Measurements from ENCODE around the gene FNTB.

The FNTB gene

DNA sequence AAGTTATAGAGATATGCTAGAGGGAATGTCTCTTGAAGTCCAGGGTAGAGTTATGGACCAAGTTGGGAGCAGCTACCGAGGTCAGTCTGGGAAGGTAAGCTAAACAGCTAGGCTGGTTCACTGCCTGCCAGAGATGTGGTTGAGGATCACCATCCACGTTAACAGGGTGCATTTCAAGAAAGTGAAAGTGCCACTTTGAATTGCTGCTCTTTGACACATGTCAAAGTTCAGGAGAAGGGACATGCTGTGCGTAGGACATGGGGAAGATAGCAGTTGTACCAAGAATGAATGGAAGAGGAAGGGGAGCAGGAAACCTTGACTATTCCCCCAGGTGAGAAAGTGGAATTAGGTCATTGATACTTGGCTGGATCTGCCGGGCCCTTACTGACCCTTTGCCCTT lies 66.1 kb downstream of the FNTB start:
- DNase-seq (ENCODE audit: low read depth): no peak

DNA sequence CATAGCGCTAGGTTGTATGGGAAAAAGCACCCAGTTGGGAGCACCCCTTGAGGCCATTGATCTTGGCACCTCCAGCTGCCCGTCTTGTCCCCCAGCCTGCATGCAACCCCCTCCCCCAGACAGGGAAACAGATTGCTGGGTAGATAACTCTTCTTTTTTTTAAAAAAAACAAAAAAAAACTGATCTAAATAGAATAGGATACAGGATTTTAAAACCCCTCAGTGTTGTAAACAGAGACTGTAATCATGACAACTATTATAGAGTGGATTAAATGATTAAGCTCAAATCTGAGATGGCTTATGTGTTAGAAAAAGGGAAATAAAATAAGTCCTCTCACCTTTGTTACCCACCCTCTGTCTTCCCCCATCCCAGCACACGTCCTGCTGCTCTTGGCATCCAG lies 66.8 kb downstream of the FNTB start:
- DNase-seq (ENCODE audit: low read depth): no peak

DNA sequence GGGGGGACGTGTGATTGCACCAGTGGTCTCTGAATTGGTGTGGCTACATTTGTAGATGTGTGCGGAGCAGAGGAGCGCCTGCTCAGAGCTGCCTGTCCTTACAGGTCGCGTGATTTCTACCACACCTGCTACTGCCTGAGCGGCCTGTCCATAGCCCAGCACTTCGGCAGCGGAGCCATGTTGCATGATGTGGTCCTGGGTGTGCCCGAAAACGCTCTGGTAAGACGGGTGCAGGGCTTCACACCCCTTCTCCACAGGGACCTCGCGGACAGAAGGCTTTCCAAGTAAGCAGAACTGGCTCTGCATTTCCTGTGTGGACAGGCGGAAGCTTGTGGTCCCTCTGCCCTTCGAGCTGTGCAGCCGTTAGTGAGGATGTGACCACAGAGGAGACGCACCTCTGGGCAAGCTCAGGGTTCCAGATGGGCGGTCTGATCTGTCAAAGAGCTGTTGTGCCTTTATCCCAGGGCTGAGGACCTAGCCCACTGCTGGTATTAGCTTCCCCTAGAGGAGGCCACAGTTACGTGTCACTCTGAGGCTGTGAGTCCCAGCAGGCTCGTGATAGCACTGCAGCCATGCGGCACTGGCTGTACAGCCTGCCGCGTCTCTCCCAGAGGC lies 67.9 kb downstream of the FNTB start:
- no peak for DNase-seq (ENCODE audit: low read depth)

DNA sequence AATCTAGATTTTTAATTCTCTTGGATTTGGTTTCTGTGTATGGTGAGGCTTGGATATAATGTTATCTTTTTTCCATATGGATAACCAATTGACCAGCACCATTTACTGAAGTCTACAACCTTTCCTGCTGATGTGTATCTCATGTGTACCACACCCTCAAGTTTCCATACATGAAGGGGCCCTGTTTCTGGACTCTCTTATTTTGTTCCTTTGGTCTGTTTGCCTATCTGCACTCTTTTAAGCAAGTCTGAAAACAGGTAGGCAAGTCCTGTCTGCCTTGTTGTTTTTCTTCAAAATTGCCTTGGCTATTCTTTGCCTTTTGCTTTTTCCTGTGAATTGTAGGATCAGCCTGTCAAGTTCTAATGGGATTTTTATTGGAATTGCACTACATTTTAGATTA lies 71.0 kb downstream of the FNTB start:
- DNase-seq (ENCODE audit: low read depth): no peak

DNA sequence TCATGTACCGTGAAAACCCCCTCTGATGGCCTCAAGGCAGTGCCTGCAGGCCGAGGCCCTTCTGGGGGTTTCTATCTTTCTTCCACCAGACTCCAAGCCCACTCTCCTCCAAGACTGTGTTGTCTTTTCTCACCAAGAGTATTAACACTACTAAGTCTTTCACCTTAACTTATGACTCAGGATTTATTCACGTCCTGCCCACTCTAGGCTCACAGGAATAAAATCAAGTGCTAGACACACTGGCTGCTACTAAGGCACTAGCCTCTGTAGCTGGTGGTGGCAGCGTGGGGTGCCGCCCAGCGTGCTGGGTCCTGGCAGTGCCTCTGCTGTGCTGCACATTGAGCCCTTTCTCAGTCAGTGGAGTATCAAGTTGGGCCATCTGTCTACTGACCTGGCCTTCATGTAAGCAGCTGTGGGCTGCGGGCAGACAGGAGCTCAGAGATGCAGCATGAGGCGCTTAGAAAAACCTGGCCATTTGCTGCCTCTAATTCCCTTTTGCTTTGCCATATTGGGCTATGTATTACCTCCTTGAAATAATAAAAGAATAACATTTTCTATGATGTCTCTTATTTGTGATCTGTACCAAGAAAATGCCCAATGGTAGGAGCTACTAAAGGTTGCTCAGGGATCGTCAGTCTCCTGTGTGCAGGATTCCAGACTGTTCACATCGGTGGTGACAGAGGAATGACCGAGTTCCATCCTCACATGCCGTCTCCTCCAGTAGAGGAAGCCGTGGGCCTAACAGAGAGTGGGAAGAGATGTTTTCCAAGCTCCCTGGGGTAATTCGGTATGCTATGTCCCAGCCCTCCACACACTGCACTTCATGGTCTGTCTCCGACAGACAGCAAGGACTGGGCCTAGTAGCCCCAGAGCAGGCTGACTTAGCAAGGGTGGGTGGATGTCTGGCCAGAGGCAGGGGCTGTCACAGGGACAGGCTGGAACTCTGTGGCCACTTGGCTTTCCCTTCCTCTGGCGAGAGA lies 75.7 kb downstream of the FNTB start:
- no peak for DNase-seq (ENCODE audit: low read depth)

DNA sequence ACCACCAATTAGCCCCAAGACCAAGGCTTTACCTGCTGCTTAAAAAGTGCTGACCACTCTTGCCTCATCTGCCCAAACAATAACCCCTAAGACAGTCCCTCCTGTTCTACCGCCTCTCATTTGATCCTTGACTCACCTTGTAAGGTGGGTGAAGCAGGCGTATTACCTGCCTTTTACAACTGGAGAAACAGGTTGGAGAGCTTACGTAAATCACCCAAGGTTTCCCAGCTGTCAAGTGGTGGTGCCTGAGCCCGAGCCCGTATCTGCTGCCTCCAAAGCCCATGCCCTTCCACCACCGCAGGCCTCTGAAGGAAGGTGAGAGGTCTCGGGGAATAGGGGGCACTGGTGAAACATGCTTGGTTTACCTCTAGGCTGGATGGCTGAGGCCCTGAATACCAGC lies 79.0 kb downstream of the FNTB start:
- no peak for DNase-seq (ENCODE audit: low read depth)

DNA sequence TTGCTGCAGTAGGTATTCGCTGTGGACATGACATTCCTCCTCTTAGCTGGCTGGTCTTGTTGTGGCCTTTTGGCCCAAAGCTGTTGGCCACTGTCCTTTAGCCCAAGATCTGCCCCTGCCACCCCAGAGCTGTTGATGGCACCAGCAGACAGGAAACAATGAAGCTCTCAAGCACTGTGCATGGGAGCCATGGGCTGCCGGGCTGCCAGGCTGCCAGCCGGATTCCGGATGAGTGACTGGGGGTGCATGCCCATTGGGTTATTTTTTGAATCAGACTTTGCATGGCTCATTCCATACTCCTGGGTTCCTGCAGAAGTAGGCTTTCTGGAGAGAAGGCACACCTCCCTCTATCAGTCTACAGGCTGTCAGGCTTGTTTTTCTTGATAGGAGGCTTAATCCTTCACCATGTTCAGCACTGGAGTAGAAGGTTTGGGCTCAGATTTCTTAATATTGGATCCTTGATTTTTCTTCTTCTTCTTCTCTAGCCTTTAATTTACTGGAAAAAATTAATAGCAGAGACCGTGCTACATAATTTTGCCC lies 83.2 kb downstream of the FNTB start:
- DNase-seq (ENCODE audit: low read depth): no peak

DNA sequence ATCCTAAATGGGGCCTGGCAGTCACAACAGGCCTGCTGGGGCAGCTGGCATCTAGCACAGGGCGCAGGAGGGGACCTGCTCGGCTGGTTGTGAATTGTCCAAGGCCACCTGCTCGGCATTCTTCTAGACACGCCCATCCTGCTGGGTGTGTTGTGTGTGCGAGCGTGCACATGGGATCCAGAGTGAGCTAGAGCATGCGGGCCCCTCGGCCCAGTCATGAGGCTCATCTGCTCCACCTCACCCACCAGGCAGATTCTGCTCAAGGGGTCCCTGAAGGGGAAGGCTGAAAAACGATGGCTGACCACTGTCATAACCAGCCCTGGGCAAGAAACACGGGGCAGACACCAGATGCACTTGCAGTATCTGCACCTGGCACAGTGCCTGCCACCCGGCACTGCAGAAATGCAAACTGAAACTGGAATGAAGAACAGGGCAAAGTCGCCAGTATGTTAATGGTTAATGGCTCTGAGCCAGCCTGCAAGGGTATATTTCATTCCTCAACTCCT lies 83.8 kb downstream of the FNTB start:
- DNase-seq (ENCODE audit: low read depth): no peak

DNA sequence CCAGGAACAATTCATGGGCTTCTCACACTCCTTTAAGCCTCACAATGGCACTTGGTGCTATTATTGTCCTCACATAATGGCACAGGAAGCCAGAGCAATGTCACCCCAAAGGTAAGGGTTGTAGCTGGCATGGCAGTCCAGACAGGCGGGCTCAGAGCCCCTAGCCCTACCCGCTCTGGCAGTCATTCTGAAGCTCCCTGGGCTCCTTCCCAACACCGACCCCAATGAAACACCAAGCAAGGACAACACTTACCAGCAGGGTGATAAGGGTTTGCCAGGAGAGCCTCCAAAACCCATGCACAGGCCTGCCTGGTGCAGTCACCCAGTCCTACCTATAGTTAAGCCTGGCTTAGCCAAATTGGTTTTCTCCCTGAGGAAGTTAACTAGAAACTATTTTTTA lies 84.8 kb downstream of the FNTB start:
- no peak for DNase-seq (ENCODE audit: low read depth)

DNA sequence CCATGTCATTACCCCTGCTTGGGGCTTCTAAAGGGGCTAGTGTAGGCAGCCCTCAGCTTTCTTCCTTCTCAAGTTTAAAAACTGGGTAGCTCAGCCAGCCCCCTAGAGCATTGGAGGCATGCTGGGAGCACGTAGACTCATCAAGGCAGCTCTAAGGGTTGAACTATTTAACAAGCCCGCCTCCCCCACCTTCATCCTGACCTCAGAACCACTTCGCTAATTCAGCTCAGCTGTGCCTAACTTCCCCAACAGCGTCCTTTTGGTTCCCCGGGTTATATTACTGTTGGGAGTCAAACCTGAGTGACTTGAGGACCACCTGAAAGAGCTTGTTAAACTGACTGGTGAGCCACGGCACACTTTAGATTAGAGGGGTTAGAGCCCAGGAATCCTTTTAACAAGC lies 85.6 kb downstream of the FNTB start:
- no peak for DNase-seq (ENCODE audit: low read depth)

DNA sequence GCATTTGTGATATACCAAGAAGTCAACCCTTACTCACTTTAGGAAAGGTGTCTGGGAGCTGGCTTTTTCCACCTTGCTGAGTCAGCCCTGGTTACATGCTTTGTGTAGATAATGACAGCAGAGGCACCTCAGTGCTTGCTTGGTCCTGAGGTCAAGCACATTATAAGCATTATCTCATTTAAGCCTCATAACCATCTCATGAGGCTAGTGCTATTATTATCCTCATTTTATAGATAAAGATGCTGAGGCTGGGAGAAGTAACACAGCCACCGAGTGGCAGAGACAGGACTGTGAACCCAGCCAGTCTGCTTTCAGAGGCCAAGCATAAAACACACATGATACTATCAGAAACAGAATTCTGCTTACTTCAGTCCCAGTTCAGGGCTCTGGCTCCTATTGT lies 86.2 kb downstream of the FNTB start:
- DNase-seq (ENCODE audit: low read depth): no peak

DNA sequence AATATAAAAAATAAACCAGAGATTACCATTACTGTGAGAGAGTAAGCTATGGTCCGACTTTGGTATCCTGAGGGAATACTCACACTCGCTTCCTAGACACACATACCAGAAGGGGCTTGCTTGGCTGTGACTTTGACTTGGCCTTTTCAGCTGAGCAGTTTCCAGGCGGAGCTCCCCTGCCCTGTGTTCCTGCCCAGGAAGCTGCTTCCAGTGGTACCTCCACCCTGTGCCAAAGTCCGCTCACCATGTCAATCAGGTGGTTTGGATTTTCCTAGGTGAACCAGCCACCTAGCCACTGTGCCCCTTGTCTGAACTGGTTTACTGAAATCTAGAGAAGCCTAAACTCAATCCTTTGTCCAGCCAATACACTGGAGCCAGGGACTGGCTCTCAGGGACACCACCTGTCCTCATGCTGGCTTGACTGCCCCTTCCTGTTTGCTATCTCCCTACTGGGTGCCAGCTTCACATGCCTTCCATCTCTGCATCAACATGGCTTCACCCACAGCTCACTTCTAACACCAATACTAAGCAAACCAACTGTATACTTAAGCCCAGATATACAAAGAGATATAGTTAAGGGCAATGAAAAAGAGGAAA lies 87.0 kb downstream of the FNTB start:
- no peak for DNase-seq (ENCODE audit: low read depth)

DNA sequence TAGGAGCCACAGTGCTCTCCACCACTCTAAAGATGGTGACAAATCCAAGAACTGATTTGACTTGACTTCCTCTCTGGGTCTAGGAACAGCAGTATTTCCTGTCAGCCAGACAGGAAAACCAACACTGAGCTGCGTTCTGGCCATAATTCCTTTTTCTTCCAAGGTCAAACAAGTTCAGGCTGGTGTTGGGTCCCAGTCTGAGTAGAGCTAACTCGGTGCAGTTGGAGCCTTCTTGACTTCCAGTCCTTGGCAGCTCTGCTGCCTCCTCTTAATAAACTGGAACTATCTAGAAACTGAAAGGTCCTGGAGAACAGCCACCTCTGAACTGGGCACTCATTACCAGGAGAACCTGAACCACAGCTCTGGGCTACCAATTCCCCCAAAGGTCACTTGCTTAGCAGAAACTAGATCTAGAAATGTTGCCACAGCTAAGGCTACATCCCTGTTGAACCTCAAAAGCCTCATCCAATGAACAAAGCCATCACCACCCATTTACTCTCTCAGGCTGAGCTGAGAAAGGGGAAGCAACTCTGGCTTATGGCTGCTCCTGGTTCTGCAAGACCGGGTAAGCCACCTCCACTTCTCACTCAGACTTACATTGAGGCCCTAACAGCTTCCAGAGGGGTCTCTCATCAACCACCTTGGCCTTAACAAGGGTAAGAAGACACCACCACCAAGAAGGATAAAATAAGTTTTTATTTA lies 87.9 kb downstream of the FNTB start:
- no peak for DNase-seq (ENCODE audit: low read depth)

DNA sequence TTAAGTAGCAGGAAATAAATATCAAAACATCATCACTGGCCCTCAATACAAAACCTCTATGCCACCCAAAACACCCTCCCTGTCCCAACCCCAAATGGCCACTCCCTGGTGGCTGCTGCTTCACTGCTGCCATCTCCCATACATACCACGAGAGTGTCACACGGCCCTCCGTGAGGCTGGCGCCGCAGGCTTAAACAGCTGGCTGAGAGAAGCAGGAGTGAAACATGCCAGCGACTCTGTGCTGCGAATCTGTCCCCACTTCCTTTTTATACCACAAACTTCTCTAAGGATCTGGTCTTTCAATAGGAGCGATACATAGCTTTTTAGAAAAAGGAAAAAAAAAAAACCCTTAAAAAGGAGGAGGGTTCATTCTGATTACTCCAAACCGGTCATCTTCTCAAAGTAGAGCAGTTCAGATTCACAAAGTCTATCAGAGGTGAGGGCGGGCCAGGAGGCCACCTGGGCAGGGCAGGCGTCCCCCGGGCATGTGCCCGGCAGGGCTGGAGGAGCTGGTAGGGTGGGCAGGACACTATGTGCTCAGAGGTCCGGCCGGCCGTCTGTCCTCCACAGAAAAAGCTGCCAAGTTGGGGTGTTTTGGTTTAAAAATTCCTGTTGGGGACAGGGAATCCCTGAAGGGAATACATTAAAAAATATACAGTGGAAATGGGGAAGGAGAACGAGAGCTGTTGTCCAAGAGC lies 89.1 kb downstream of the FNTB start:
- DNase-seq (ENCODE audit: low read depth): no peak

DNA sequence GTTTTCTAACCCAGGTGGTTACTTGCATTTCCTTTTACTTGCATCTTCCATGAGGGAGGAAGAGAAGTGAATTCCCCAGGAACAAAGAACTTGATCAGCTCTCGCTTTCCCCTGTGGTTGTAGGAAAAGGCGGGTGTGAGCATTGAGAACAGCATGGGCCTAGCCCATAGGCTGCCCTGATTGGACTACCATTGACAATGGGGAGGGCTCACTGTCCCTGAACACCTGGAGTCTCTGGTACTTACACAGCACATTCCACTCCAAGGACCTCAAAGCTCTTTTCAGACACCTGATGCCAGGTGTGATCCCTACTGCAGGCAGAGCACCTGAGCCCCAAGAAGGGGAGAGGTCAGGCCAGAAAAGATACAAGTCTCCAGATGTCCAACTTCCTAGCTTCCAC lies 90.6 kb downstream of the FNTB start:
- no peak for DNase-seq (ENCODE audit: low read depth)

DNA sequence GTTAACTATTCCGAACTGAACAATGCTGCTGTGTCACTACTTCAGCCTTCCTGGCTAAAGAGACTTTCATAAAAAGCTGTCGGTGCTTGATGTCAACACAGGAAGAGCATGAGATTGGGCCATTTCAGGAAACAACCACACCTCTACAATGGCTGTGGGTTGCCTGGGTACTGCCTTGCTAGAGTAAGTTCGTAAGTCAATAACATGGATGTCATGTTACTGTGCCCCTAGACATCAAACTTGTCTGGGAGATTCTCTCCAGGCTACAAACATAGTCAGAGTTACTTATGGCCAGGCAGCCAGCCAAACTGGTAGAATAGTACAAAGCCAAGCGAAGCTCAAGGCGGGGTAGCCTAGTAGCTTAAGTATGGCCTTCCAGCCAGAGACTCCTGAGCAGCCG lies 92.5 kb downstream of the FNTB start:
- no peak for DNase-seq (ENCODE audit: low read depth)

DNA sequence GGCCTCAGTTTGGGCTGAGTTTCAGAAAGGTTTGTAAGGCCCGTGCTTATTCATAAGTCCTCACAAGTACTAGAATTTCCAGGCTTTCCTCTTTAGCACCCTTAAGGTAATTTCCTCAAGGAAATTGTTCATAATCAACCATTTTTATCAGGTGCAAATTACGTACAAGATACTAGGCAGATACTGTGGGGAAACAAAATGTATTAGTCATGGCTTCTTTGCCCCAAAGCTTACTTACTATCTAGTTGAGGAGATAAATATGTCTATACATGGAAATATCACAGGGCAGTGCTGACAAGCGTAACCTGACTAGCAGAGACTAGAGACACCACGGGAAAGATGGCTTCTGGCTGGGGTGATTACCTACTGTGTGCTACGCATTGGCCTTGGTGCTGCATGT lies 93.1 kb downstream of the FNTB start:
- no peak for DNase-seq (ENCODE audit: low read depth)

DNA sequence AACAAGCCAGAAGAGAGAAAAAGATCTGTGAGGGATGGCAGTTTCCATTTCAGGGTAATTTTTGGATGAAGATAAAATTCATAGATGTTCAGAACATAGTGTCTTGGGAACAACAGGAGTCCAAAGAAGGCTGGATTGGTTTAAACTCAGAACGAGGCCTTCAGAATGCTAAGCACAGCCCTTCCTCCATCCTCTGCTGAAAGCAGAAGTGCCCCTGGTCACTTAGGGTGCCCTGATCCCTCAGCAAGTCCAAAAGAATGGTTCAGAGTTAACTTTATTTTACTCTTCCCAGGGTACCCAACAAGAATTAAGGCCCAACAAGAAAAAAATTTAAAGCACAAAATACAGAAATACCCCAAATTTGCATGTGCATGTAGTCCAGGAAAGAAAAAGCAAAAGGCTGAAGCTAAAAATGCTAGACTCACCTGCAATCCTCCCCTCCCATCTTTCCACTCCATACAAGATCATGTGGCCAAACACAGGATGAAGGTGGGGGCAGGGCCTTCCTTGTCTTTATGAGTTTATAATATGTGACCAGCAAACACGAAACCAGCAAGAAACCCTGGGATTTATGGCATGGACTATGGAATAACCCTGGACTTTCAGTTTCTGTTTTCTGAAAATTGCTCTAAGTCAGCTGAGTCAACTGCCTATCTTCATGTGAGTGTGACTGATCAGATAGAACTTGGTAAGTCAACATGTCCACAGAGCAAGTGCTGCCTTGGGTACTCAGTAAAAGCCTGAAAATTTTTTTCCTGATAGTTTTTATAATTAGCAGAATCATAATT lies 94.5 kb downstream of the FNTB start:
- no peak for DNase-seq (ENCODE audit: low read depth)

DNA sequence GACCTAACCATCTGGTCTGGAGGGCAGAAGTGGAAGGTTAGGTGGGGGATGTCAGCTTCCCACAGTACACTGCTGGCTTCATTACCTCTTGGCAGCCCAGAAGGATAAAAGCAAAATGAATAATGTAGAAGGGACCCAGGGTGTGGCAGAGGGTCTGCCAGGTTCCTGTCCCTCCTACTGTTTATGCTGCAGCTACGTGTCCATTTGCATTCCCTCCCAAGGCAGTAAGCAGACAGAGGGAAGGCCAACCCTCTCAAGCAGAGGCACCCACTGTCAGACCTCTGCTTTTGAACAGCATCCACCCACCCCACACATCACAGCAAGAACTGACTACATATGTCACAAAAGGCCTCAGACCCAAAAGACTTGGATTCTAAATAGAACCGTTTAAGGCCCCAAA lies 96.2 kb downstream of the FNTB start:
- DNase-seq (ENCODE audit: low read depth): no peak

Data from activated T-cell treated with anti-CD3 and anti-CD28 coated beads for 24 hours (primary cell).